Activated CD4-positive, alpha-beta T cell treated with anti-CD3 and anti-CD28 coated beads, Interleukin-2, amount 50 U/mL, for 24 hours (primary cell): ENCODE measurements around the gene GABARAPL1.
"Not testable (repeated sequence)": the region's sequence is repeated elsewhere in the genome, so short reads cannot be mapped to it uniquely, and the experiment has no call there.

Source experiments
- DNase-seq, 2 donors: peaks; one replicate each; pipeline ENCODE4 v3.0.0-alpha.2; 2020; ENCODE audit warnings: low read depth in 1 of 2, low spot score in 1 of 2

GABARAPL1 gene

DNA sequence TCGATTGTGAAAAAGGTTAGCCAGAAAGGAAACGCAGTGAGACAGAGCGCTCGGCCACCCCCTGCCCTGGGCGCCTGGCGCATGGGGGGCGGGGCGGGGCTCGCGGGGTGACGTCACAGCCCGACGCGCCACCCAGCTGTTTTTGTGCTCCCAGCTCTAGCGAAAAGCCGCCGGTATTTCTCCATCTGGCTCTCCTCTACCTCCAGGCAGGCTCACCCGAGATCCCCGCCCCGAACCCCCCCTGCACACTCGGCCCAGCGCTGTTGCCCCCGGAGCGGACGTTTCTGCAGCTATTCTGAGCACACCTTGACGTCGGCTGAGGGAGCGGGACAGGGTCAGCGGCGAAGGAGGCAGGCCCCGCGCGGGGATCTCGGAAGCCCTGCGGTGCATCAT lies at the start of gene GABARAPL1:
GABARAPL1 (plus strand) TSS at position 139 of the 393 bp plus-strand sequence; CDS start at position 392, 253 bp downstream.
- DNase-seq = peak; percentile 57 to 63

GRCh38 chr12:10163084-10163483 lies 49.6 kb upstream of the GABARAPL1 start:
- no peak for DNase-seq

DNA sequence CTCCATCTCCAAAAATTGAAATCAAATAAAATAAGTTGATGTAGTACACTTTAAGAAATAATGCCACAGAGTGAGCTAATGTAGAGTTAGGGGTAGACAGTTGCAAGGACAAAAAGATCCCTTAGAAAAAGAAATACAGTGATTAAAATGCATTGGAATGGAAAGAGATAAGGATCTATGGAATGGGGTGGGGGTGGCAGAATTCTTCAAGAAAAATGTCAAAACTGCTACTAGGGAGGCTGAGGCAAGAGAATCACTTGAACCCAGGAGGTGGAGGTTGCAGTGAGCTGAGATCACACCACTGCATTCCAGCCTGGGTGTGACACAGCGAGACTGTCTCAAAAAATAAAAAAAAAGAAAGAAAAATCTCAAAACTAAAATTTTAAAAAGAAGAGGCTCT lies 47.3 kb upstream of the GABARAPL1 start:
- no peak for DNase-seq

DNA sequence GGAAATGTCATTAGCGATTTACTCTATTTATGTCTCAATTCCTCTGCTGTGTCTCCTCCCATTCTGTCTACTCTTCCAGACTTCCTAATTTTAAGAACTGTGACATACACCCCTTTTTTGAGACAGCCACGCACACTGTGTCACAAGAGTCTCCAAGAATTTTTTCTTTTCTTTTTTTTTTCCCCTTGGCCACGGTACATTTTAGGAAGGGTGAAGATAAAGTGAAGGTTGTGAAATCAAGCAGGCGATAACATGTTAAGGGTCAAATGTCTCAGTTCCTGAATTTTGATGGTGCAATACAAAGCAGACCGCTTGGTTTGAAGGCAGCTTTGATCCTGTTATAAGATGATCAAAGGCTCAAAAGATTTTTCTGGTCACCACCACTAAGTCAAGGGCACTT lies 45.1 kb upstream of the GABARAPL1 start:
- no peak for DNase-seq

DNA sequence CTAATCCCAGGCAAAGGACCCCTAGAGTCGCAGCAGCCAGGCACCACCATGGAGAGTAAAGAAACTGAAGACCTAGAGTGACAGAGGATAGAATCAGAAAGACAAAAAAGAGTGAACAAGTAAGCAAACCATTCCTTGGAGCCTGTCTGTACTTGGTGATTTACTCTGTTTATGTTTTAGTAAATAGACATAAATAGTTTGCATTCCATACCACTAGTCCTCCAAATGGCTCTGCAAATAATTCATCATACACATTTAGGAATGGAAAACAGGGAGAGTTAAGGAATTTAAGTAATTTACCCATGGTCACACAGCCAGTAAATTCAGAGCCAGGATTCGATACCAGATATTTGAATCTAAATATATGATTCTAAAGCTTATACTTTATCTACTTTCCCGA lies 43.6 kb upstream of the GABARAPL1 start:
- DNase-seq = no peak

DNA sequence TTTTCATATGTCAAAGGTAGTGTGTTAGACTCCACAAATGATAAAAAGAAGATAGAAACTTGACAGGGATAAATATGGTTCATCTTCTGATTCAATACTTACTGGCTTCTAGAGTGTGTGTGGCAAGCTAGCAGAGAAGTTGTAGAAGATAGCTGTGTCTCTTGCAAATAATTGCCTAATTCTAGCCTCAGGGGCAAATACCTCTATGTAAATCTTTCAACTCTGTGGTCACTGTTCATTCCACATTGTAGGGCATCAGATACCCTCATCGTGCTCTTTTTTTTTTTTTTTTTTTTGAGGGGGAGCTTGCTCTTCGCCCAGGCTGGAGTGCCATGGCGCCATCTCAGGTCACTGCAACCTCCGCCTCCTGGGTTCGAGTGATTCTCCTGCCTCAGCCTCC lies 42.5 kb upstream of the GABARAPL1 start:
- no peak for DNase-seq

DNA sequence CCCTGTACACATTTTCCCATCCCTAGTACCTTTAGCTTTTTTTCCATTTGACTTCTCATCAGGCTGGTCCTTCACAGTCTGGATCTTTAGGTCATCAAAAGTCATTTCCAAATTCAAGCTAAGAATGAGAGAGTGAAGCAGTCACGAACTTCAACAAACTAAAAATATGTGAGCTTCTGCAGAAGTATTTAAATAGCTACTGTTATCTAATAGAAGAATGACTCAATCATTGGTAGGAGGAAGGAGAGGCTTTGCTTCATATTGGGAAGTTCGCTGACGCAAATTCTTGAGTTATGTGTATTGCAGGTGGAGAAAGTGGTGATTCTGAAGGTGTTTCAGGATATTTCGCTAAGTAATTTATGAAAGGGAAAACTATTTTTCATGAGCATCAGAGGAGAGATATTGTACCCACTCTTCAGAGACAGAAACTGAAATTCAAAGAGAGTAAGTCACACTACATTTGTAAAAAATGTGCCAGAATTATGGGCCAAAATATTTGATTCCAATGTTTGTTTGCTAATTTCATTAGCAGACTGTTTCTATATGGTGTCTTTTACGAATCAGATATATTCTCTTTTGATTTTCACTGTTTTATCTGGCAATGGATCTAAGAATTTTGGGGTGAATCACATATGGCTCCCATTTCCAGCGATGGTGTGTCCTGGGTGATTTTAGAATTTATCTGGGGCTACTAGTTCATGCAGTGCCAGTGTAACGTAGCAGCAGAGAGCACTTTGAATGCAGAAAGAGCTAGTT lies 40.5 kb upstream of the GABARAPL1 start, which contains the start of gene OLR1:
OLR1 (minus strand) TSS at position 160 of the 756 bp plus-strand sequence; CDS start at position 105, 55 bp downstream.
- no peak for DNase-seq

- no peak for DNase-seq
Observed at GRCh38 chr12:10174986-10175614, 37.6 kb upstream of the GABARAPL1 start.

DNA sequence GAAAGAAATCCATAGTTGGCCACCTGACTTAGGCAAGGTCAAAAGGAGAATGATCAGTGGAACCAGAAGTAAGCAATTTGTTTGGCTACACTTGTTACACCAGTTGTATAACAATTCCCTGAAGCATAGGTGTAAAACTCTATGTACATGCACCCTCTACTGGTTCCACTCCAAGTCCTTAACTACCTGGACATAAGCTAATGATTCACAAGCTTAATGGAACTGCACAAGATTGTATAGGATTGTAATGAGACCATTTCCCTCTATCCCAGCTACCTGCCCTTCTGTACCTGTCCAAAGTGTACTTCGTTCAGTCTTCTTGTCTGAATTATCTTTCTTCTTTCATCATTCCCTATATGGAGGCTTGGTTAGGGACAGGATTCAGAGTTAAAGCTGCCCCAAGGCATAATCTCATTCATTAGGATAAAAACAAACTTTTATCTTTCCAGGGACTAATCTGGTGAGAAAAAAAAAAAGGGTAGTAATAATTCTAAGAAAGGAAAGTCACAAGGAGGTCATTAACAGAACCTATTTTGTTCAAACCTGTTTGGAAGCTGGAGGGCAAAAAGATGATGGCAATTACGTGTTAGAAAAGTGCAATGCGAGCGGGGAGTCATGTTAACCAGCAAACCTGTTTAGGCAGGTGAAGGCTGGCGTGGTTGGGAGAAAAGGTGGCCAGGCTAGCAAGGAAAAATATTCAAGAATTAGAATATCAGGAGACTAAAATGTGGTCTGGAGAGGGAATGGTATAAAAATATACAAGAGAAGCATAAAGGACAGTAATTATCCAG lies 36.6 kb upstream of the GABARAPL1 start:
- DNase-seq = no peak

DNA sequence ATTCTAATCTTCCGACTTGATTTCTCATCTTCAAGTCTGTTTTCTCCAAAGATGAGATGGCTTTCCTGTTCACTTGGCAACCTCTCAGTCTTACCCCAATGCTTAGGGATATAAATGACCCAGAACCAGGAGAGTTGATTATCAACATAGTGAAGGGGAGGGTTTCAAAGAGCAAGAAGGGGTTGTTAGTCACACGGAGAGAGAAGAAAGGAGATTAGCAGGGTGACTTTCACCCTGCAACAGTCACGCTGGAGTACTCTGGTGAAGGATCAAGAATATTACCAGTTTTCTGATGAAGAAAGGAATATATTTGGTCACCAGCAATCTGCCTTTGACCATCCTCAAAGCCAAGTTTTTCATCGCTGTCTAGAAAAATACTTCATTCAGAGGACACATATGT lies 33.9 kb upstream of the GABARAPL1 start, which contains the start of gene TMEM52B:
TMEM52B (plus strand) TSS at position 212 of the 400 bp plus-strand sequence. CDS start 543 bp downstream, outside the sequence.
- DNase-seq = no peak

- DNase-seq = no peak
Observed at GRCh38 chr12:10179776-10180181, 32.9 kb upstream of the GABARAPL1 start.

GRCh38 chr12:10182354-10183049 lies 30.2 kb upstream of the GABARAPL1 start:
- no peak for DNase-seq

- DNase-seq = no peak
Observed at GRCh38 chr12:10184261-10184843, 28.3 kb upstream of the GABARAPL1 start.

DNA sequence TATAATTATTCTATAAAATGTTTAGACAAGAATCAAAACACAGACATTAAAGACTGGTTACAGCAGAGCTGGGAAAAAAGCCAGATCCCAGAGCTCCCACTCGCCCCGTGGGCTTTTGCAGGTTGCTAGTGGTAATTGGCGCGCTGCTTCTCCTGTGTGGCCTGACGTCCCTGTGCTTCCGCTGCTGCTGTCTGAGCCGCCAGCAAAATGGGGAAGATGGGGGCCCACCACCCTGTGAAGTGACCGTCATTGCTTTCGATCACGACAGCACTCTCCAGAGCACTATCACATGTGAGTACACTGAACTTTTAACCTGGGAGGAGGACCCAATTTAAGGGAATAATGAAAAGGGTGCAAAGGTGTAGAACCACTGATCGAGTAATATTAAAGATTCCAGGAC lies 26.4 kb upstream of the GABARAPL1 start:
- DNase-seq = no peak

DNA sequence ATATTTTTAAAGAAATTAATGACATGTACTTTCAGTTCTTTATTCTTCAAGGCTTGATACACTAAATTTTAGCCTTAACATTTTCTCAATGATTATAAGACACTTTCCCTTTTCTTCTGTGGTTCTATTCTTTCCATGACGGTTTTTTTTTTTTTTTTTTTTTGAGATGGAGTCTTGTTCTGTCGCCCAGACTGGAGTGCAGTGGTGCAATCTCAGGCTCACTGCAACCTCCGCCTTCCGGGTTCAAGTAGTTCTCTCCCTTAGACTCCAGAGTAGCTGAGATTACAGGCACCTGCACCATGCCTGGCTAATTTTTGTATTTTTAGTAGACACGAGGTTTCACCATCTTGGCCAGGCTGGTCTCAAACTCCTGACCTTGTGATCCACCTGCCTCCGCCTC lies 25.7 kb upstream of the GABARAPL1 start:
- DNase-seq = not testable (repeated sequence)

DNA sequence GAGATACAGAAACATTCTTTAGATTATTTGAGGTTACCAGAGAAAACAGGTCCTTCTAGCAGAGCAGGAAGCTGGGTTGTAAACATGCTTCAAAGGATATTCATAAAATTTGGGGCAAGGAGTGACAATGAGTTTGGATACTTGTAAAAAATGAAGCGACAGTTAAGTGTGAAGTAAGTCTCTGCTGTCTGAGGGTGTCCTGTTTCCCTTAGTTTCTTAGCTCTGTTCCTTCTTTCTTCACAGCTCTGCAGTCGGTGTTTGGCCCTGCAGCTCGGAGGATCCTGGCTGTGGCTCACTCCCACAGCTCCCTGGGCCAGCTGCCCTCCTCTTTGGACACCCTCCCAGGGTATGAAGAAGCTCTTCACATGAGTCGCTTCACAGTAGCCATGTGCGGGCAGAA lies 23.0 kb upstream of the GABARAPL1 start:
- DNase-seq = no peak

GRCh38 chr12:10190558-10191388 lies 21.9 kb upstream of the GABARAPL1 start:
- DNase-seq = peak in 1 of 2 donors; percentile 38

DNA sequence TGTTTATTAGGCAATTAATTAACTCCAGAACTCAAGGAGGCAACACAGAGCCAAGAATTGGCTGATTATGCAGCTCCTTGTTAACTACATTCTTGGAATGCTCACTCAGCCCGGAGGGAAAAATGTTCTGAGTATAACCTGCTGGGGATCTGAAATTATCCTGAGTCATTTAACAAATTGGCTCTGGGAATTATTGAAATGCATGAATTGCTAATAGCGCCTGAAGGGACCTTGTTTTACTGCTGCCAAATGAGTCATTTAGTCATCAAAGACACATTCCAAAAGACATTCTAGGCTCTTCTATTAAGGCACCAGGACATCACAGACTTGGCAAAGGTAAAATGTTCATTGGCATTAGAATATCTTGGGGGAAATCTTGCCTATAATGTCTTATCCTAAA lies 20.8 kb upstream of the GABARAPL1 start:
- no peak for DNase-seq

- DNase-seq = no peak
Observed at GRCh38 chr12:10194160-10194670, 18.5 kb upstream of the GABARAPL1 start.

- no peak for DNase-seq
Observed at GRCh38 chr12:10196210-10196609, 16.5 kb upstream of the GABARAPL1 start.
